Neural progenitor cell (in vitro differentiated cells): Measurements from ENCODE around the gene CCT7.

Experiments
- CTCF ChIP-seq: fragments of 200-600 bp; sonication (generic); IDR thresholded peaks from 2 replicates; pipeline ENCODE4 v1.5.1; 2017; ENCODE audit warnings: antibody characterized with exemption, mild to moderate bottlenecking
- EZH2 ChIP-seq: fragments of 200-600 bp; sonication (generic); IDR thresholded peaks from 2 replicates; pipeline ENCODE4 v1.6.1; 2017; ENCODE audit warnings: antibody characterized with exemption, mild to moderate bottlenecking, moderate library complexity
- EZH2phosphoT487 ChIP-seq: fragments of 200-600 bp; sonication (generic); IDR thresholded peaks from 2 replicates; pipeline ENCODE4 v1.6.1; 2017; ENCODE audit warnings: antibody characterized with exemption

- TF ChIP-seq CTCF (no peak), EZH2 (no peak), EZH2phosphoT487 (no peak)
Measured at GRCh38 chr2:73294239-73294638, 60.1 kb downstream of the CCT7 start.
